NB4 (cell line): ENCODE data around the gene DGKB.

Experiments used
- DNase-seq: peaks from one replicate; pipeline ENCODE4 v3.0.0; 2010; ENCODE audit warnings: low read depth
- H3K4me3 ChIP-seq: one replicate; pipeline ENCODE4 v1.5.1; 2011; ENCODE audit warnings: mild to moderate bottlenecking, low read depth, low read length, moderate library complexity
- MYC ChIP-seq: IDR thresholded peaks from 2 replicates; pipeline ENCODE4 v1.6.1; 2011; ENCODE audit warnings: low read depth, low read length
- POLR2A ChIP-seq: IDR thresholded peaks from 2 replicates; pipeline ENCODE4 v1.6.1; 2011; ENCODE audit warnings: mild to moderate bottlenecking; ENCODE audit not compliant: insufficient read length; ENCODE audit errors: extremely low read depth
- TF ChIP-seq, protein P1 (sequence below): IDR thresholded peaks from one replicate; pipeline ENCODE4 v1.5.1; 2012; ENCODE audit warnings: low read depth, low read length
- TF ChIP-seq, protein P2 (sequence below): IDR thresholded peaks from 2 replicates; pipeline ENCODE4 v1.6.1; 2011; ENCODE audit warnings: low read depth, low read length

The DGKB gene

GRCh38 chr7:14902589-14903067 is at the start of gene DGKB:
DGKB (minus strand) TSS chr7:14902751.
- H3K4me3 ChIP-seq = no peak within 1 kb of the TSS
- TF ChIP-seq, protein P1, sequence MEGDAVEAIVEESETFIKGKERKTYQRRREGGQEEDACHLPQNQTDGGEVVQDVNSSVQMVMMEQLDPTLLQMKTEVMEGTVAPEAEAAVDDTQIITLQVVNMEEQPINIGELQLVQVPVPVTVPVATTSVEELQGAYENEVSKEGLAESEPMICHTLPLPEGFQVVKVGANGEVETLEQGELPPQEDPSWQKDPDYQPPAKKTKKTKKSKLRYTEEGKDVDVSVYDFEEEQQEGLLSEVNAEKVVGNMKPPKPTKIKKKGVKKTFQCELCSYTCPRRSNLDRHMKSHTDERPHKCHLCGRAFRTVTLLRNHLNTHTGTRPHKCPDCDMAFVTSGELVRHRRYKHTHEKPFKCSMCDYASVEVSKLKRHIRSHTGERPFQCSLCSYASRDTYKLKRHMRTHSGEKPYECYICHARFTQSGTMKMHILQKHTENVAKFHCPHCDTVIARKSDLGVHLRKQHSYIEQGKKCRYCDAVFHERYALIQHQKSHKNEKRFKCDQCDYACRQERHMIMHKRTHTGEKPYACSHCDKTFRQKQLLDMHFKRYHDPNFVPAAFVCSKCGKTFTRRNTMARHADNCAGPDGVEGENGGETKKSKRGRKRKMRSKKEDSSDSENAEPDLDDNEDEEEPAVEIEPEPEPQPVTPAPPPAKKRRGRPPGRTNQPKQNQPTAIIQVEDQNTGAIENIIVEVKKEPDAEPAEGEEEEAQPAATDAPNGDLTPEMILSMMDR = no peak
- TF ChIP-seq, protein P2, sequence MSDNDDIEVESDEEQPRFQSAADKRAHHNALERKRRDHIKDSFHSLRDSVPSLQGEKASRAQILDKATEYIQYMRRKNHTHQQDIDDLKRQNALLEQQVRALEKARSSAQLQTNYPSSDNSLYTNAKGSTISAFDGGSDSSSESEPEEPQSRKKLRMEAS = no peak
- TF ChIP-seq POLR2A = no peak
- TF ChIP-seq MYC = no peak
- no peak for DNase-seq

GRCh38 chr7:14950013-14950412 is 47.5 kb upstream of the DGKB start:
- no peak for DNase-seq
- H3K4me3 ChIP-seq = no peak overlapping the region
- TF ChIP-seq, protein P2 = no peak
- TF ChIP-seq, protein P1 = no peak
- no peak for TF ChIP-seq POLR2A
- no peak for TF ChIP-seq MYC

- no peak for DNase-seq
- no peak overlapping the region for H3K4me3 ChIP-seq
- TF ChIP-seq POLR2A (no peak), MYC (no peak)
- TF ChIP-seq, protein P1 = no peak
- TF ChIP-seq, protein P2 = no peak
Measured at GRCh38 chr7:14938181-14938580, 35.6 kb upstream of the DGKB start.

- H3K4me3 ChIP-seq = no peak overlapping the region
- TF ChIP-seq MYC = no peak
- TF ChIP-seq POLR2A = no peak
- TF ChIP-seq, protein P2 = no peak
- TF ChIP-seq, protein P1 = no peak
- peak; percentile 2 for DNase-seq
Measured at GRCh38 chr7:14937581-14937980, 35.0 kb upstream of the DGKB start.

DNA sequence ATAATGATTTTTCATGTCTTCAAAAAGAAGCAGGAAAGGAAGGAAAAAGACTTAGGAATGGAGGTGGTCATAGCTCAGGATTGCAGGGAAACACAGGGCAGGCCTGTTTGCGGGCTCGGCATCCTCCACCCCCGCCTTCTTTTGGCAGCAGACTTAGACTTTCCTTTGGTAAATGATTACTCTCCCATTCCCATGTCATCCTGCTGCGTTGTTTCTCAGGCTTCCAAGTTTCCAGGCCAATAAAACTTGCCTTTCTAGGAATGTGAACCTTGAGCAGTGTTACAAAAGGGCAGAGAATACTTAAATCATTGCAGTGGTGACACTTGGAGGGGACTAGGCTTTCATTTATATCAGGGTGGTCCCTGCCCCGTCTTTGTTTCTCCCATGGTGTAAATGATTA is 34.0 kb upstream of the DGKB start:
- no peak for DNase-seq
- TF ChIP-seq, protein P2 = no peak
- TF ChIP-seq MYC (no peak), POLR2A (no peak)
- TF ChIP-seq, protein P1 = no peak
- no peak overlapping the region for H3K4me3 ChIP-seq

- H3K4me3 ChIP-seq = no peak overlapping the region
- no peak for DNase-seq
- TF ChIP-seq MYC (no peak), POLR2A (no peak)
- TF ChIP-seq, protein P1 = no peak
- TF ChIP-seq, protein P2 = no peak
Measured at GRCh38 chr7:14934839-14935238, 32.3 kb upstream of the DGKB start.
